GM23338 (cell line): ENCODE measurements around the gene TGM2. TPM values are rescaled to one million over a fixed set of nuclear protein-coding genes. Genes with fewer than 3 reads are reported as not detected.

ENCODE experiments used
- ATAC-seq: fragments of 200-7000 bp; cut with Tn5 transposase; 3 replicates; pipeline ENCODE4 v1.9.1; 2020
- DNase-seq: peaks from one replicate; pipeline ENCODE4 v3.0.0-alpha.2; 2015; ENCODE audit warnings: low spot score
- H2AFZ ChIP-seq: fragments of 200-600 bp; sonication (generic); 2 replicates; pipeline ENCODE4 v1.8.0; 2016; ENCODE audit warnings: antibody characterized with exemption, mild to moderate bottlenecking, moderate library complexity
- H3F3A ChIP-seq: fragments of 200-600 bp; sonication (generic); replicated peaks from 2 replicates; pipeline ENCODE4 v1.8.0; 2017; ENCODE audit warnings: antibody characterized with exemption, mixed run types, low read depth
- H3K27ac ChIP-seq: fragments of 200-600 bp; sonication (generic); 2 replicates; pipeline ENCODE4 v1.6.1; 2016; ENCODE audit warnings: low read depth
- H3K27me3 ChIP-seq: fragments of 200-600 bp; sonication (generic); 2 replicates; pipeline ENCODE4 v1.8.0; 2016; ENCODE audit warnings: mild to moderate bottlenecking, mixed run types, moderate library complexity; ENCODE audit not compliant: insufficient read depth
- H3K36me3 ChIP-seq: fragments of 200-600 bp; sonication (generic); 2 replicates; pipeline ENCODE4 v1.8.0; 2016; ENCODE audit warnings: mild to moderate bottlenecking; ENCODE audit not compliant: insufficient read depth
- H3K4me1 ChIP-seq: fragments of 200-600 bp; sonication (generic); 2 replicates; pipeline ENCODE4 v1.8.0; 2016; ENCODE audit warnings: mild to moderate bottlenecking, moderate library complexity; ENCODE audit not compliant: insufficient read depth
- H3K4me2 ChIP-seq: fragments of 200-600 bp; sonication (generic); 2 replicates; pipeline ENCODE4 v1.7.1; 2017; ENCODE audit warnings: mixed run types
- H3K4me3 ChIP-seq: fragments of 200-600 bp; sonication (generic); 2 replicates; pipeline ENCODE4 v1.6.1; 2016; ENCODE audit warnings: mixed run types
- H3K79me2 ChIP-seq: fragments of 200-600 bp; sonication (generic); replicated peaks from 2 replicates; pipeline ENCODE4 v1.8.0; 2017; ENCODE audit warnings: mild to moderate bottlenecking; ENCODE audit not compliant: insufficient read depth
- H3K9me2 ChIP-seq: fragments of 200-600 bp; sonication (generic); 2 replicates; pipeline ENCODE4 v1.8.0; 2017; ENCODE audit not compliant: insufficient read depth
- H4K20me1 ChIP-seq: fragments of 200-600 bp; sonication (generic); replicated peaks from 2 replicates; pipeline ENCODE4 v1.8.0; 2017; ENCODE audit warnings: mild to moderate bottlenecking; ENCODE audit not compliant: insufficient read depth
- H3K27ac Mint-ChIP-seq: 2 replicates; pipeline ENCODE4 v1.8.0; 2020; ENCODE audit warnings: inconsistent platforms, mild to moderate bottlenecking, moderate library complexity, mixed read lengths
- H3K27me3 Mint-ChIP-seq: 3 replicates; pipeline ENCODE4 v1.8.0; 2022; ENCODE audit warnings: low read depth, mild to moderate bottlenecking, moderate library complexity, mixed read lengths, inconsistent platforms; ENCODE audit not compliant: insufficient read depth, poor library complexity
- H3K36me3 Mint-ChIP-seq: 3 replicates; pipeline ENCODE4 v1.8.0; 2021; ENCODE audit warnings: low read depth, mild to moderate bottlenecking, inconsistent platforms, moderate library complexity, mixed read lengths
- H3K4me1 Mint-ChIP-seq: 3 replicates; pipeline ENCODE4 v1.8.0; 2020; ENCODE audit warnings: mild to moderate bottlenecking, inconsistent platforms, mixed read lengths
- H3K4me3 Mint-ChIP-seq: 3 replicates; pipeline ENCODE4 v1.8.0; 2021; ENCODE audit warnings: moderate library complexity, mild to moderate bottlenecking, inconsistent platforms, mixed read lengths
- H3K9me3 Mint-ChIP-seq: 3 replicates; pipeline ENCODE4 v1.8.0; 2020; ENCODE audit warnings: moderate library complexity, mild to moderate bottlenecking, inconsistent platforms, mixed read lengths
- CREB1 ChIP-seq: fragments of 250-450 bp; sonication (Bioruptor Pico); IDR thresholded peaks from 2 replicates; pipeline ENCODE4 v1.5.0; 2020; ENCODE audit warnings: low read depth, mild to moderate bottlenecking, moderate library complexity
- EZH2 ChIP-seq: fragments of 200-600 bp; sonication (generic); IDR thresholded peaks from one replicate; pipeline ENCODE4 v1.8.0; 2017; ENCODE audit warnings: antibody characterized with exemption, mild to moderate bottlenecking, low read depth; ENCODE audit not compliant: unreplicated experiment
- EZH2phosphoT487 ChIP-seq: fragments of 200-600 bp; sonication (generic); IDR thresholded peaks from one replicate; pipeline ENCODE4 v1.8.1; 2018; ENCODE audit warnings: antibody characterized with exemption; ENCODE audit not compliant: unreplicated experiment
- JUNB ChIP-seq: IDR thresholded peaks from one replicate; pipeline ENCODE4 v1.6.1; 2016; ENCODE audit warnings: antibody characterized with exemption; ENCODE audit not compliant: unreplicated experiment
- NANOG ChIP-seq: IDR thresholded peaks from 2 replicates; pipeline ENCODE4 v1.6.1; 2016; ENCODE audit warnings: antibody characterized with exemption, borderline replicate concordance
- POLR2AphosphoS5 ChIP-seq: IDR thresholded peaks from 2 replicates; pipeline ENCODE4 v1.6.1; 2016; ENCODE audit warnings: antibody characterized with exemption, low read depth
- STAT1 ChIP-seq: IDR thresholded peaks from one replicate; pipeline ENCODE4 v1.6.1; 2016; ENCODE audit warnings: antibody characterized with exemption; ENCODE audit not compliant: unreplicated experiment
- ZNF331 ChIP-seq: fragments of 250-450 bp; sonication (Bioruptor Pico); IDR thresholded peaks from 2 replicates; pipeline ENCODE4 v1.5.0; 2020; ENCODE audit warnings: low read depth, mild to moderate bottlenecking, moderate library complexity
- polyA plus RNA-seq: library from polyadenylated mRNA; unstranded; fragments of >200 nt; fragmentation: Nextera tagmentation; extraction: Ambion mirVana; gene quantifications from 2 replicates; pipeline ENCODE4 v1.2.1, GENCODE V29; 2016
- total RNA-seq: library from RNA; depleted of rRNA; stranded (reverse); fragments of >200 nt; shearing (Covaris generic); gene quantifications from 2 replicates; pipeline ENCODE4 v1.2.3, GENCODE V29; 2014
- TF ChIP-seq, protein P1 (sequence below): fragments of 250-450 bp; sonication (Bioruptor Pico); IDR thresholded peaks from 2 replicates; pipeline ENCODE4 v1.5.0; 2020; ENCODE audit warnings: mild to moderate bottlenecking, moderate library complexity

TGM2 gene
- total and polyA plus RNA-seq, 2 experiments from 2014 or later, result 0.45 to 1.0 TPM

DNA sequence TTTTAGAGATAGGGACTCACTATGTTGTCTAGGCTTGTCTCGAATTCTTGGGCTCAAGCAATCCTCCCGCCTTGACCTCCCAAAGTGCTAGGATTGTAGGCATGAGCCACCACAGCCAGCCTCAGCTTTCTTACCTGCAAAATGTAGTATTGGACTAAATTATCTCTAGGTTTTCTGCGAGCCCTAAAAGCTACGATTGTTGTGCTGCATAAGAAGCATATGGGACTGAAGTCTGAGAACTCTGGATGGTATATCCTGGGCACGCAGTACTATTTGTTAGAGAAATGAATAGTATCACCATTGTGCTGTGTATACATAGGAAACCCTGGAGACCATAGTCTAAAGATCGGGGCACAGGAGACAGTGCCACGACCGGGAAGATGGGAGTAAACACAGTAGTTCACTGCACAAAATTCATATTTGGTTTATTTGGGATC is 71.4 kb downstream of the TGM2 start:
- Histone ChIP-seq H3K4me2 (no peak overlapping the region), H3K4me3 (no peak overlapping the region), H3K4me1 (no peaks in the 10 kb centered on the region), H4K20me1 (peaks cover 6% of the 10 kb centered on the region), H3K27me3 (no peaks in the 10 kb centered on the region), H2AFZ (no peak overlapping the region), H3F3A (no peaks in the 10 kb centered on the region), H3K9me2 (no peaks in the 10 kb centered on the region), H3K79me2 (no peaks in the 10 kb centered on the region), H3K27ac (no peak overlapping the region), H3K36me3 (peaks cover 3% of the 10 kb centered on the region; the same call in 1 of the 2 replicates)
- H3K4me1 Mint-ChIP-seq, result peaks cover 2% of the 10 kb centered on the region; the same call in 2 of the 3 replicates
- H3K27me3 Mint-ChIP-seq, result no peaks in the 10 kb centered on the region
- TF ChIP-seq STAT1, result no peak
- no peak for TF ChIP-seq CREB1
- TF ChIP-seq POLR2AphosphoS5, result no peak
- TF ChIP-seq JUNB, result no peak
- no peak for TF ChIP-seq NANOG
- no peak for TF ChIP-seq ZNF331 (CRISPR knock-in tag)
- TF ChIP-seq EZH2, result no peak
- TF ChIP-seq EZH2phosphoT487, result no peak
- peaks cover 14% of the 10 kb centered on the region for H3K36me3 Mint-ChIP-seq
- H3K4me3 Mint-ChIP-seq, result no peak overlapping the region
- DNase-seq (no peak), ATAC-seq (no peak)
- H3K9me3 Mint-ChIP-seq, result no peaks in the 10 kb centered on the region
- H3K27ac Mint-ChIP-seq, result no peak overlapping the region

DNA sequence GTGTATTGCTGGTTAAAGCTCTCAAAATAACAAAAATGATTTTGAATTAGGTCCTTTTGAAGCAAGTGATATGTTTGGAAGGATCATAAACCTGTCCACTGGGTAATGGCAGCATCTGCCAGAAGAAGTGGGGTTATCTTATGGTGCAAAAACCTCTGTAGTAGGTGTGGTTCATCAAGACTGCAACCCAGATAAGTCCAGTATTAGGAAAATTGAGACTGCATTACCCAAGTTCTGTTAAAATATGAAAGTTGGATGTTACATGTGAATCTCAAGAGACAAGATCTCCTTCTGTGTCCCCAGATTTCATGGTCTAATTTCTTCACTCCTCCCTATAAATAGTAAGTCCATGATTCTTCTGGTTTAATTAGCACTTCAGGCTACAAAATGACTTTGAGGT is 72.2 kb downstream of the TGM2 start:
- H3K9me3 Mint-ChIP-seq, result no peaks in the 10 kb centered on the region

DNA sequence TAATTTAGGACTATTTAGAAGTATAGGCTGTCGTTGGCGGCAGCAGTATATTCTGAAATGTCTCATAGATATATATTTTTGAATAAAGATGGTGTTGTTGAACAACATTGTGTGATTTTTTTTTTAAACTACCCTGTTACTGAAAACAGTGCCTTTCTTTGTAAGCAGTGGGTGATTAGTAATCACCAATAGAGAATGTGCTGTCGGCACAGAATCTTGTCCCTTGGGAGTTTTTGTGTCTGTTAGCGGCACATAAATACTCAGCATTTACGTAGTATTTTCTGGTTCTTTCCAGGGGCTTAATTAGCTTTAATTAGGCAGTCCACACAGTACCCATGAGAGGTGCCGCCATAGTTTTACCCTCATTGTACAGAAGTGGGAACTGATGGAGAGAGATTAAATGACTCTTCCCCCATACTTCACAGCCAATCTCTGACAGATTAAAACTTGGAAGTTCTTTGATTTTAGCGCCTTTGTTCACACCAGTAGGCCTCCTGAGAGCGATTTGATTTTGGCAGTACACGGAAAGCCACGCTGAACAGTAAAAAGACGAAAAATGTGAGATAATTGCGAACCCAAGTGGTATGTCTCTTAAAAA is 72.7 kb downstream of the TGM2 start:
- Mint-ChIP-seq H3K27ac (no peak overlapping the region), H3K9me3 (no peaks in the 10 kb centered on the region), H3K36me3 (peaks cover 22% of the 10 kb centered on the region), H3K27me3 (no peaks in the 10 kb centered on the region), H3K4me3 (no peak overlapping the region), H3K4me1 (peaks cover 2% of the 10 kb centered on the region; the same call in 2 of the 3 replicates)
- Histone ChIP-seq H3K27me3 (no peaks in the 10 kb centered on the region), H3K9me2 (no peaks in the 10 kb centered on the region), H3K4me2 (no peak overlapping the region), H3K4me3 (no peak overlapping the region), H3K36me3 (peaks cover 3% of the 10 kb centered on the region; the same call in 1 of the 2 replicates), H2AFZ (no peak overlapping the region), H3F3A (no peaks in the 10 kb centered on the region), H3K4me1 (no peaks in the 10 kb centered on the region), H3K27ac (no peak overlapping the region), H3K79me2 (no peaks in the 10 kb centered on the region), H4K20me1 (peaks cover 6% of the 10 kb centered on the region)
- ATAC-seq (no peak), DNase-seq (no peak)
- no peak for TF ChIP-seq NANOG
- TF ChIP-seq POLR2AphosphoS5, result no peak
- TF ChIP-seq, protein P1, sequence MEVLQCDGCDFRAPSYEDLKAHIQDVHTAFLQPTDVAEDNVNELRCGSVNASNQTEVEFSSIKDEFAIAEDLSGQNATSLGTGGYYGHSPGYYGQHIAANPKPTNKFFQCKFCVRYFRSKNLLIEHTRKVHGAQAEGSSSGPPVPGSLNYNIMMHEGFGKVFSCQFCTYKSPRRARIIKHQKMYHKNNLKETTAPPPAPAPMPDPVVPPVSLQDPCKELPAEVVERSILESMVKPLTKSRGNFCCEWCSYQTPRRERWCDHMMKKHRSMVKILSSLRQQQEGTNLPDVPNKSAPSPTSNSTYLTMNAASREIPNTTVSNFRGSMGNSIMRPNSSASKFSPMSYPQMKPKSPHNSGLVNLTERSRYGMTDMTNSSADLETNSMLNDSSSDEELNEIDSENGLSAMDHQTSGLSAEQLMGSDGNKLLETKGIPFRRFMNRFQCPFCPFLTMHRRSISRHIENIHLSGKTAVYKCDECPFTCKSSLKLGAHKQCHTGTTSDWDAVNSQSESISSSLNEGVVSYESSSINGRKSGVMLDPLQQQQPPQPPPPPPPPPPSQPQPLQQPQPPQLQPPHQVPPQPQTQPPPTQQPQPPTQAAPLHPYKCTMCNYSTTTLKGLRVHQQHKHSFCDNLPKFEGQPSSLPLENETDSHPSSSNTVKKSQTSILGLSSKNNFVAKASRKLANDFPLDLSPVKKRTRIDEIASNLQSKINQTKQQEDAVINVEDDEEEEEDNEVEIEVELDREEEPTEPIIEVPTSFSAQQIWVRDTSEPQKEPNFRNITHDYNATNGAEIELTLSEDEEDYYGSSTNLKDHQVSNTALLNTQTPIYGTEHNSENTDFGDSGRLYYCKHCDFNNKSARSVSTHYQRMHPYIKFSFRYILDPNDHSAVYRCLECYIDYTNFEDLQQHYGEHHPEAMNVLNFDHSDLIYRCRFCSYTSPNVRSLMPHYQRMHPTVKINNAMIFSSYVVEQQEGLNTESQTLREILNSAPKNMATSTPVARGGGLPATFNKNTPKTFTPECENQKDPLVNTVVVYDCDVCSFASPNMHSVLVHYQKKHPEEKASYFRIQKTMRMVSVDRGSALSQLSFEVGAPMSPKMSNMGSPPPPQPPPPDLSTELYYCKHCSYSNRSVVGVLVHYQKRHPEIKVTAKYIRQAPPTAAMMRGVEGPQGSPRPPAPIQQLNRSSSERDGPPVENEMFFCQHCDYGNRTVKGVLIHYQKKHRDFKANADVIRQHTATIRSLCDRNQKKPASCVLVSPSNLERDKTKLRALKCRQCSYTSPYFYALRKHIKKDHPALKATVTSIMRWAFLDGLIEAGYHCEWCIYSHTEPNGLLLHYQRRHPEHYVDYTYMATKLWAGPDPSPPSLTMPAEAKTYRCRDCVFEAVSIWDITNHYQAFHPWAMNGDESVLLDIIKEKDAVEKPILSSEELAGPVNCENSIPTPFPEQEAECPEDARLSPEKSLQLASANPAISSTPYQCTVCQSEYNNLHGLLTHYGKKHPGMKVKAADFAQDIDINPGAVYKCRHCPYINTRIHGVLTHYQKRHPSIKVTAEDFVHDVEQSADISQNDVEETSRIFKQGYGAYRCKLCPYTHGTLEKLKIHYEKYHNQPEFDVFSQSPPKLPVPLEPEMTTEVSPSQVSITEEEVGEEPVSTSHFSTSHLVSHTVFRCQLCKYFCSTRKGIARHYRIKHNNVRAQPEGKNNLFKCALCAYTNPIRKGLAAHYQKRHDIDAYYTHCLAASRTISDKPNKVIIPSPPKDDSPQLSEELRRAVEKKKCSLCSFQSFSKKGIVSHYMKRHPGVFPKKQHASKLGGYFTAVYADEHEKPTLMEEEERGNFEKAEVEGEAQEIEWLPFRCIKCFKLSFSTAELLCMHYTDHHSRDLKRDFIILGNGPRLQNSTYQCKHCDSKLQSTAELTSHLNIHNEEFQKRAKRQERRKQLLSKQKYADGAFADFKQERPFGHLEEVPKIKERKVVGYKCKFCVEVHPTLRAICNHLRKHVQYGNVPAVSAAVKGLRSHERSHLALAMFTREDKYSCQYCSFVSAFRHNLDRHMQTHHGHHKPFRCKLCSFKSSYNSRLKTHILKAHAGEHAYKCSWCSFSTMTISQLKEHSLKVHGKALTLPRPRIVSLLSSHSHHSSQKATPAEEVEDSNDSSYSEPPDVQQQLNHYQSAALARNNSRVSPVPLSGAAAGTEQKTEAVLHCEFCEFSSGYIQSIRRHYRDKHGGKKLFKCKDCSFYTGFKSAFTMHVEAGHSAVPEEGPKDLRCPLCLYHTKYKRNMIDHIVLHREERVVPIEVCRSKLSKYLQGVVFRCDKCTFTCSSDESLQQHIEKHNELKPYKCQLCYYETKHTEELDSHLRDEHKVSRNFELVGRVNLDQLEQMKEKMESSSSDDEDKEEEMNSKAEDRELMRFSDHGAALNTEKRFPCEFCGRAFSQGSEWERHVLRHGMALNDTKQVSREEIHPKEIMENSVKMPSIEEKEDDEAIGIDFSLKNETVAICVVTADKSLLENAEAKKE (CRISPR knock-in tag), result no peak

More for the DNA sequence above, 72.2 kb downstream of the TGM2 start:
- ATAC-seq (no peak), DNase-seq (no peak)
- H3K27ac Mint-ChIP-seq, result no peak overlapping the region
- Histone ChIP-seq H3K9me2 (no peaks in the 10 kb centered on the region), H3K27ac (no peak overlapping the region), H3K27me3 (no peaks in the 10 kb centered on the region), H3K4me2 (no peak overlapping the region), H3K36me3 (peaks cover 3% of the 10 kb centered on the region; the same call in 1 of the 2 replicates), H3K4me1 (no peaks in the 10 kb centered on the region), H3F3A (no peaks in the 10 kb centered on the region), H2AFZ (no peak overlapping the region), H3K4me3 (no peak overlapping the region), H4K20me1 (peaks cover 6% of the 10 kb centered on the region), H3K79me2 (no peaks in the 10 kb centered on the region)
- H3K4me3 Mint-ChIP-seq, result no peak overlapping the region
- peaks cover 19% of the 10 kb centered on the region for H3K36me3 Mint-ChIP-seq
- no peaks in the 10 kb centered on the region for H3K27me3 Mint-ChIP-seq
- no peak for TF ChIP-seq NANOG
- TF ChIP-seq EZH2, result no peak
- H3K4me1 Mint-ChIP-seq, result peaks cover 2% of the 10 kb centered on the region; the same call in 2 of the 3 replicates
